PC-3 (cell line): Measurements from ENCODE around the gene ZNF100. TPM values are rescaled to one million over a fixed set of nuclear protein-coding genes. Genes with fewer than 3 reads are reported as not detected.

ENCODE experiments used
- ATAC-seq: fragments of 200-7000 bp; cut with Tn5 transposase; 2 replicates; pipeline ENCODE4 v1.9.1; 2020; ENCODE audit warnings: mild to moderate bottlenecking, moderate library complexity
- BruUV-seq: library from RNA; stranded (reverse); fragments of 400-500 nt; replicated peaks from 2 replicates; lab custom pipeline; 2021; lab: Mats Ljungman, UMichigan
- CTCF ChIA-PET: fragments of 300-600 bp; sonication (Branson Sonifier 250); formaldehyde crosslinking; loops from one replicate; lab custom pipeline; 2022; ENCODE audit warnings: antibody characterized with exemption; lab: Charles Lee
- POLR2A ChIA-PET: fragments of 300-600 bp; sonication (Branson Sonifier 250); formaldehyde crosslinking; loops from one replicate; lab custom pipeline; 2022; ENCODE audit warnings: antibody characterized with exemption; ENCODE audit not compliant: unreplicated experiment; lab: Charles Lee
- DNase-seq: peaks from one replicate; pipeline ENCODE4 v3.0.0-alpha.2; 2015
- H2AFZ ChIP-seq: fragments of 300-600 bp; sonication (generic); 2 replicates; pipeline ENCODE4 v1.6.0; 2016; ENCODE audit warnings: antibody characterized with exemption, low read length
- H3F3A ChIP-seq: fragments of 300-600 bp; sonication (generic); one replicate; pipeline ENCODE4 v1.6.0; 2017; ENCODE audit warnings: antibody characterized with exemption, low read length, control low read depth, mild to moderate bottlenecking; ENCODE audit not compliant: unreplicated experiment
- H3K27ac ChIP-seq: fragments of 300-600 bp; sonication (generic); 2 replicates; pipeline ENCODE4 v1.5.1; 2016; ENCODE audit warnings: mild to moderate bottlenecking, low read length
- H3K27me3 ChIP-seq: fragments of 300-600 bp; sonication (generic); 2 replicates; pipeline ENCODE4 v1.6.1; 2016; ENCODE audit warnings: low read length, mixed read lengths
- H3K36me3 ChIP-seq: fragments of 300-600 bp; sonication (generic); 2 replicates; pipeline ENCODE4 v1.6.1; 2016; ENCODE audit warnings: low read depth, mixed run types, low read length, mixed read lengths
- H3K4me1 ChIP-seq: fragments of 300-600 bp; sonication (generic); 2 replicates; pipeline ENCODE4 v1.5.1; 2016; ENCODE audit warnings: low read length; ENCODE audit not compliant: insufficient read depth
- H3K4me2 ChIP-seq: fragments of 300-600 bp; sonication (generic); 2 replicates; pipeline ENCODE4 v1.6.0; 2016; ENCODE audit warnings: low read length
- H3K4me3 ChIP-seq: fragments of 300-600 bp; sonication (generic); 2 replicates; pipeline ENCODE4 v1.5.1; 2016; ENCODE audit warnings: mild to moderate bottlenecking, low read length, mixed read lengths
- H3K79me2 ChIP-seq: fragments of 300-600 bp; sonication (generic); 2 replicates; pipeline ENCODE4 v1.6.1; 2017; ENCODE audit warnings: low read length, mixed read lengths
- H3K9ac ChIP-seq: fragments of 300-600 bp; sonication (generic); 2 replicates; pipeline ENCODE4 v1.6.0; 2016; ENCODE audit warnings: mild to moderate bottlenecking, low read length
- H3K9me2 ChIP-seq: fragments of 300-600 bp; sonication (generic); replicated peaks from 2 replicates; pipeline ENCODE4 v1.6.1; 2016; ENCODE audit warnings: mixed run types, low read length, mixed read lengths
- H3K9me3 ChIP-seq: fragments of 300-600 bp; sonication (generic); 2 replicates; pipeline ENCODE4 v1.6.1; 2016; ENCODE audit warnings: low read length, mixed read lengths
- H4K20me1 ChIP-seq: fragments of 300-600 bp; sonication (generic); 2 replicates; pipeline ENCODE4 v1.6.1; 2016; ENCODE audit warnings: low read length, mixed read lengths
- CTCF ChIP-seq: fragments of 300-600 bp; sonication (generic); conservative IDR thresholded peaks from 2 replicates; pipeline ENCODE4 v1.5.1; 2017; ENCODE audit warnings: antibody characterized with exemption, low read depth, mild to moderate bottlenecking, low read length
- EZH2 ChIP-seq: fragments of 300-600 bp; sonication (generic); IDR thresholded peaks from one replicate; pipeline ENCODE4 v1.6.1; 2017; ENCODE audit warnings: antibody characterized with exemption, mild to moderate bottlenecking, low read length; ENCODE audit not compliant: unreplicated experiment
- EZH2phosphoT487 ChIP-seq: fragments of 300-600 bp; sonication (generic); IDR thresholded peaks from 2 replicates; pipeline ENCODE4 v1.6.1; 2018; ENCODE audit warnings: mild to moderate bottlenecking, antibody characterized with exemption, low read length, borderline replicate concordance
- intact Hi-C: fragments of 100-400 bp; cut with micrococcal nuclease; formaldehyde crosslinking; loops from 2 replicates; pipeline ENCODE4 v1.9.0; 2023
- total RNA-seq: library from RNA; depleted of rRNA; stranded (reverse); fragments of >200 nt; gene quantifications from 2 replicates; pipeline ENCODE4 v1.2.3, GENCODE V29; 2014

Gene ZNF100
- total RNA-seq, 1 experiment from 2014 or later = 1.7 TPM

DNA sequence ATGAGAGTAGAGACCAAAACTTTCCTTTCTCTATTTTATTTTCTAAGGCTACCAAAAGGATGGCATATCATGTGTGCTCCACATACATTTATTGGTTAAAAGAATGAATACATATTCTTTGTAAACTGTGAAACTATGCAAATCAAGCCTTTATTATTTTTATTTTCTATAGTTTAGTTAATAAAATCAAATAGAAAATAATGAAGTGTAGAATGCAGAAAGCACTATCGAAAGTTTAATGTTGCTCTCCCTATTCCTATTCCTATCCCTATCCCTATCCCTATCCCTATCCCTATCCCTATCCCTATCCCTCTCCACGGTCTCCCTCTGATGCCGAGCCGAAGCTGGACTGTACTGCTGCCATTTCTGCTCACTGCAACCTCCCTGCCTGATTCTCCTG, 60.3 kb downstream of the ZNF100 start:
- intact Hi-C loops = no loop called here
- no TSS peak for BruUV-seq

GRCh38 chr19:21705393-21705792, 62.0 kb downstream of the ZNF100 start:
- no peaks in the 10 kb centered on the region for H3K4me1 ChIP-seq
- ATAC-seq = no peak
- ChIA-PET CTCF (no interaction called here), POLR2A (no interaction called here)
- H3K4me3 ChIP-seq = no peak overlapping the region
- BruUV-seq = no TSS peak
- no peak for DNase-seq
- H3K27ac ChIP-seq = no peak overlapping the region
- intact Hi-C loops = no loop called here
- no peaks in the 10 kb centered on the region for H3K27me3 ChIP-seq
- peaks cover 20% of the 10 kb centered on the region for H3K9me3 ChIP-seq
- no peaks in the 10 kb centered on the region for H3F3A ChIP-seq
- no peak overlapping the region for H3K4me2 ChIP-seq
- H3K9me2 ChIP-seq = no peaks in the 10 kb centered on the region
- H3K36me3 ChIP-seq = no peaks in the 10 kb centered on the region
- H3K9ac ChIP-seq = no peak overlapping the region
- H4K20me1 ChIP-seq = no peaks in the 10 kb centered on the region
- H2AFZ ChIP-seq = no peak overlapping the region
- TF ChIP-seq EZH2phosphoT487 = no peak
- no peak for TF ChIP-seq CTCF
- no peak for TF ChIP-seq EZH2
- no peaks in the 10 kb centered on the region for H3K79me2 ChIP-seq

More for the DNA sequence above, 60.3 kb downstream of the ZNF100 start:
- H3K4me1 ChIP-seq = no peaks in the 10 kb centered on the region
- no peak overlapping the region for H3K9ac ChIP-seq
- H3K36me3 ChIP-seq = no peaks in the 10 kb centered on the region
- ATAC-seq = no peak
- TF ChIP-seq CTCF = no peak
- TF ChIP-seq EZH2phosphoT487 = no peak
- no peak for TF ChIP-seq EZH2
- ChIA-PET POLR2A (no interaction called here), CTCF (no interaction called here)
- no peaks in the 10 kb centered on the region for H3F3A ChIP-seq
- no peak overlapping the region for H3K27ac ChIP-seq
- H3K9me3 ChIP-seq = peaks cover 10% of the 10 kb centered on the region
- no peaks in the 10 kb centered on the region for H3K27me3 ChIP-seq
- no peak overlapping the region for H3K4me2 ChIP-seq
- no peak overlapping the region for H2AFZ ChIP-seq
- no peaks in the 10 kb centered on the region for H4K20me1 ChIP-seq
- no peaks in the 10 kb centered on the region for H3K9me2 ChIP-seq
- no peak for DNase-seq
- no peaks in the 10 kb centered on the region for H3K79me2 ChIP-seq
- no peak overlapping the region for H3K4me3 ChIP-seq

GRCh38 chr19:21704320-21704719, 63.1 kb downstream of the ZNF100 start:
- no peak overlapping the region for H2AFZ ChIP-seq
- no peaks in the 10 kb centered on the region for H4K20me1 ChIP-seq
- POLR2A ChIA-PET = no interaction called here
- no peaks in the 10 kb centered on the region for H3K4me1 ChIP-seq
- no peaks in the 10 kb centered on the region for H3K79me2 ChIP-seq
- H3K4me3 ChIP-seq = no peak overlapping the region
- H3K4me2 ChIP-seq = no peak overlapping the region
- H3K9ac ChIP-seq = no peak overlapping the region
- CTCF ChIA-PET = no interaction called here
- intact Hi-C loops = no loop called here
- no peaks in the 10 kb centered on the region for H3F3A ChIP-seq
- H3K36me3 ChIP-seq = no peaks in the 10 kb centered on the region
- TF ChIP-seq CTCF (no peak), EZH2 (no peak), EZH2phosphoT487 (no peak)
- ATAC-seq = no peak
- DNase-seq = no peak
- no TSS peak for BruUV-seq
- H3K27ac ChIP-seq = no peak overlapping the region
- H3K9me3 ChIP-seq = peaks cover 27% of the 10 kb centered on the region
- H3K9me2 ChIP-seq = no peaks in the 10 kb centered on the region
- no peaks in the 10 kb centered on the region for H3K27me3 ChIP-seq
